Kidney (tissue), 14 donors: ENCODE measurements around the gene RFPL2. TPM values are rescaled to one million over a fixed set of nuclear protein-coding genes. Genes with fewer than 3 reads are reported as not detected.
"Not testable (repeated sequence)": the region's sequence is repeated elsewhere in the genome, so short reads cannot be mapped to it uniquely, and the experiment has no call there.

Experiments
- DNase-seq, 5 donors: peaks; one replicate each; pipeline ENCODE4 v3.0.0-alpha.2; 2013 to 2020
- FAIRE-seq: peaks from 2 replicates; lab custom pipeline; 2012; peaks lifted over from hg19 to GRCh38; lab: Jason Lieb, UNC
- H3K27ac ChIP-seq, 2 donors: one replicate each; pipeline ENCODE4 v1.7.0; 2013; ENCODE audit warnings: low read depth in 2 of 2, low read length in 2 of 2, inconsistent platforms in 1 of 2
- H3K27me3 ChIP-seq: one replicate; pipeline ENCODE4 v1.7.1; 2013; ENCODE audit warnings: low read length, inconsistent platforms; ENCODE audit not compliant: control insufficient read depth, insufficient read depth
- H3K36me3 ChIP-seq, 3 donors: one replicate each; pipeline versions ENCODE4 v1.7.0 to v1.7.1; 2013; ENCODE audit warnings: low read length in 3 of 3, control low read depth in 1 of 3, inconsistent platforms in 1 of 3; ENCODE audit not compliant: insufficient read depth in 3 of 3, control insufficient read depth in 2 of 3
- H3K4me1 ChIP-seq, 3 donors: one replicate each; pipeline versions ENCODE4 v1.7.0 to v1.7.1; 2013; ENCODE audit warnings: low read length in 3 of 3, inconsistent platforms in 1 of 3, low read depth in 1 of 3; ENCODE audit not compliant: control insufficient read depth in 2 of 3, insufficient read depth in 2 of 3
- H3K4me3 ChIP-seq, 3 donors: one replicate each; pipeline versions ENCODE4 v1.7.0 to v1.8.1; 2013; ENCODE audit warnings: low read length in 3 of 3, control low read depth in 1 of 3, inconsistent platforms in 1 of 3
- H3K9ac ChIP-seq, 3 donors: one replicate each; pipeline versions ENCODE4 v1.7.0 to v1.7.1; 2013; ENCODE audit warnings: low read length in 3 of 3, control low read depth in 1 of 3, inconsistent platforms in 1 of 3
- H3K9me3 ChIP-seq, 3 donors: one replicate each; pipeline versions ENCODE4 v1.7.0 to v1.7.1; 2013; ENCODE audit warnings: low read length in 3 of 3, control low read depth in 1 of 3, inconsistent platforms in 1 of 3; ENCODE audit not compliant: control insufficient read depth in 2 of 3, insufficient read depth in 1 of 3
- CTCF ChIP-seq: IDR thresholded peaks from 3 replicates; pipeline ENCODE4 v1.5.1; 2012; ENCODE audit warnings: mild to moderate bottlenecking, moderate library complexity, borderline replicate concordance; ENCODE audit not compliant: insufficient read depth; ENCODE audit errors: extremely low read depth
- intact Hi-C: fragments of 100-400 bp; cut with DNase I; formaldehyde crosslinking; loops from one replicate; pipeline ENCODE4 v1.11.1; 2022
- polyA plus RNA-seq: library from polyadenylated mRNA; stranded (reverse); fragments of 350-450 nt; fragmentation: Illumina TruSeq; extraction: RNeasy Lipid Tissue Mini Kit (QIAGEN cat#74804); gene quantifications from one replicate; pipeline ENCODE4 v1.2.3, GENCODE V29; 2014; ENCODE audit warnings: low read depth, low replicate concordance; ENCODE audit not compliant: insufficient read depth
- total RNA-seq: library from RNA; stranded (reverse); fragmentation: NEBNext Ultra II Directional; extraction: Animal tissue kit (Norgen Biotek cat#: 25700); gene quantifications from one replicate; pipeline ENCODE4 v1.2.1, GENCODE V29; 2021
- donor health status: control.
- donor health status: control.
- donor health status: control.
- donor health status: control.
- donor health status: control.
- donor health status: DM: yes; HTN: yes; CAD: no.
- donor health status: Normal renal cell carcinoma (clear cell type).

RFPL2 gene
- total and polyA plus RNA-seq, 2 donors from 2014 or later: not detected

- Histone ChIP-seq H3K9ac (no peak overlapping the region), H3K9me3 (no peaks in the 10 kb centered on the region), H3K4me3 (no peak overlapping the region), H3K4me1 (no peaks in the 10 kb centered on the region), H3K27me3 (peaks cover 7% of the 10 kb centered on the region), H3K27ac (no peak overlapping the region), H3K36me3 (no peaks in the 10 kb centered on the region)
- FAIRE-seq: no peak
- TF ChIP-seq CTCF: no peak
- intact Hi-C loops: no loop called here
- DNase-seq: no peak
These were observed 29.8 kb downstream of the RFPL2 start for GRCh38 chr22:32175115-32175514.

- FAIRE-seq: no peak
- intact Hi-C loops: no loop called here
- Histone ChIP-seq H3K9me3 (no peaks in the 10 kb centered on the region), H3K36me3 (no peaks in the 10 kb centered on the region), H3K27me3 (no peaks in the 10 kb centered on the region), H3K27ac (no peak overlapping the region), H3K9ac (no peak overlapping the region), H3K4me1 (no peaks in the 10 kb centered on the region), H3K4me3 (no peak overlapping the region)
- no peak for TF ChIP-seq CTCF
- no peak for DNase-seq
These were observed 39.2 kb downstream of the RFPL2 start for GRCh38 chr22:32165681-32166080.

- Histone ChIP-seq H3K4me1 (no peaks in the 10 kb centered on the region), H3K27me3 (no peaks in the 10 kb centered on the region), H3K36me3 (no peaks in the 10 kb centered on the region), H3K9me3 (no peaks in the 10 kb centered on the region), H3K27ac (no peak overlapping the region), H3K9ac (no peak overlapping the region), H3K4me3 (no peak overlapping the region)
- TF ChIP-seq CTCF: no peak
- intact Hi-C loops: no loop called here
- FAIRE-seq (no peak), DNase-seq (no peak)
These were observed 40.6 kb downstream of the RFPL2 start for GRCh38 chr22:32164075-32164860.

GRCh38 chr22:32160411-32160810, 44.5 kb downstream of the RFPL2 start:
- FAIRE-seq, H3K4me3 ChIP-seq, H3K27ac ChIP-seq, DNase-seq, H3K9me3 ChIP-seq, H3K4me1 ChIP-seq, H3K27me3 ChIP-seq, H3K36me3 ChIP-seq, H3K9ac ChIP-seq, intact Hi-C loops: not testable (repeated sequence)
